ENCODE results near the gene ADAMTS6.

GRCh38 chr5:65132386-65132785 lies 349.3 kb downstream of the ADAMTS6 start:
- no peak for TF ChIP-seq CTCF (IDR thresholded peaks at IDR 0.05)
- TF ChIP-seq POLR2A (IDR thresholded peaks at IDR 0.05; ENCODE audit: low read length) = no peak
- no peak for TF ChIP-seq CBX2 (IDR thresholded peaks at IDR 0.05; ENCODE audit: borderline replicate concordance, low read depth)
- TF ChIP-seq EP300 (IDR thresholded peaks at IDR 0.05) = no peak
- TF ChIP-seq JUN (IDR thresholded peaks at IDR 0.05) = no peak
- no peak for TF ChIP-seq CEBPB (IDR thresholded peaks at IDR 0.05)
- no peak for TF ChIP-seq RAD21 (conservative IDR thresholded peaks at IDR 0.05 in 1 of 2, IDR thresholded peaks at IDR 0.05 in 1 of 2)
- TF ChIP-seq KDM5A (IDR thresholded peaks at IDR 0.05) = no peak
